ENCODE data around the gene RNF222.
A peak's percentile ranks its signal among the peaks of the same experiment; 100 is the strongest.

Gene RNF222

GRCh38 chr17:8391711-8392110 is 5.9 kb downstream of the RNF222 start:
- no peak for DNase-seq (ENCODE audit: low read depth)
- TF ChIP-seq CTCF (conservative IDR thresholded peaks at IDR 0.05; ENCODE audit: low read depth, low read length), result no peak
- H3K4me3 ChIP-seq (ENCODE audit: low read length), result no peak overlapping the region

- TF ChIP-seq CTCF (conservative IDR thresholded peaks at IDR 0.05; ENCODE audit: low read depth, low read length), result no peak
- no peak overlapping the region for H3K4me3 ChIP-seq (ENCODE audit: low read length)
- no peak for DNase-seq (ENCODE audit: low read depth)
These were observed 9.5 kb downstream of the RNF222 start for GRCh38 chr17:8387914-8388651.

GRCh38 chr17:8386841-8387240 is 10.8 kb downstream of the RNF222 start:
- TF ChIP-seq CTCF (conservative IDR thresholded peaks at IDR 0.05; ENCODE audit: low read depth, low read length), result no peak
- DNase-seq (ENCODE audit: low read depth), result no peak
- H3K4me3 ChIP-seq (ENCODE audit: low read length), result no peak overlapping the region

GRCh38 chr17:8384801-8385378 is 12.7 kb downstream of the RNF222 start:
- no peak for DNase-seq (ENCODE audit: low read depth)
- no peak overlapping the region for H3K4me3 ChIP-seq (ENCODE audit: low read length)
- no peak for TF ChIP-seq CTCF (conservative IDR thresholded peaks at IDR 0.05; ENCODE audit: low read depth, low read length)

GRCh38 chr17:8383143-8383822 is 14.3 kb downstream of the RNF222 start, which contains the start of gene RPL26:
Gene RPL26 (minus strand): TSS chr17:8383193. CDS start chr17:8382310, 883 bp downstream.
- TF ChIP-seq CTCF (conservative IDR thresholded peaks at IDR 0.05; ENCODE audit: low read depth, low read length), result peak; percentile 88
- peak; percentile 88 for DNase-seq (ENCODE audit: low read depth)
- H3K4me3 ChIP-seq (ENCODE audit: low read length), result peak within 1 kb of the TSS; percentile 98

- H3K4me3 ChIP-seq (ENCODE audit: low read length), result peak overlapping the region; percentile 98
- TF ChIP-seq CTCF (conservative IDR thresholded peaks at IDR 0.05; ENCODE audit: low read depth, low read length), result no peak
- DNase-seq (ENCODE audit: low read depth), result no peak
These were observed 14.8 kb downstream of the RNF222 start for GRCh38 chr17:8382880-8383142.
